AG09309 (cell line): Measurements from ENCODE around the gene APOA1.

Experiments used
- DNase-seq: peaks from one replicate; pipeline ENCODE4 v3.0.0-alpha.2; 2010; ENCODE audit warnings: low read depth
- H3K4me3 ChIP-seq: 2 replicates; pipeline ENCODE4 v1.5.1; 2011; ENCODE audit warnings: mild to moderate bottlenecking, low read depth, low read length, moderate library complexity; ENCODE audit not compliant: control insufficient read depth
- TF ChIP-seq, protein P1 (sequence below): IDR thresholded peaks from 2 replicates; pipeline ENCODE4 v1.5.1; 2011; ENCODE audit warnings: mild to moderate bottlenecking, low read depth, low read length, inconsistent platforms; ENCODE audit not compliant: insufficient read depth, control insufficient read depth; ENCODE audit errors: missing control alignments

Gene APOA1

DNA sequence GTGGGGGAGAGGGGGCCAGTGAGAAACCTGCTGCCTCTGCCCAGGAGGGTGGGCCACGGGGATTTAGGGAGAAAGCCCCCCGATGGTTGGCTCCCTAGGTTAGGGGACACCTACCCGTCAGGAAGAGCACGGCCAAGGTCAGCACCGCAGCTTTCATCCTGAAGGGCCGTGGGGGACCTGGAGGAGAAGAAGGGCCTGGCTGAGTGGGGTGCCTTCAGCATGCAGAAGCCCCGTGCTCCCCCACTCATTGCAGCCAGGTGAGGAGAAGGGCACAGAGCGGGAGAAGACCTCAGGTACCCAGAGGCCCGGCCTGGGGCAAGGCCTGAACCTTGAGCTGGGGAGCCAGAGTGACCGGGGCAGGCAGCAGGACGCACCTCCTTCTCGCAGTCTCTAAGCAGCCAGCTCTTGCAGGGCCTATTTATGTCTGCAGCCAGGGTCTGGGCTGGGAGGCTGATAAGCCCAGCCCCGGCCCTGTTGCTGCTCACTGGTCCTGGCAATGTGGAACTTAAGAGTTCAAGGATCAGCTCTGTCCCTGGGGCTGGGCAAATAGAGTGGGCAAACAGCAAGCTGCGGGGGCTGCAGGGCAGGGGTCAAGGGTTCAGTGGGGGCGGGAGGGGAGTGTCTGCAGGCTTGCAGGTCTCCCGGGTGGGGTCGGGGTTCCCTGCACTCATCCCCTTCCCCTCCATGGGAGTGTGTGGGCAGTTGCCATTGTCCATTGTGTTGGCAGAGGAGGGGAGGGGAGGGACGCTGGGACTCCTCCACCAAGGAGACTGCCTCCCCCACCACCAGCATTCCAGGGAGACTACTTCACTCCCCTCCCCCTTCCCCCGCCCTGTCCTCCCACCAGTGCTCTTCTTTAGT lies at the start of gene APOA1:
Gene APOA1 (minus strand): TSS at position 392 of the 861 bp plus-strand sequence. CDS start 235 bp downstream, at position 157.
- TF ChIP-seq, protein P1, sequence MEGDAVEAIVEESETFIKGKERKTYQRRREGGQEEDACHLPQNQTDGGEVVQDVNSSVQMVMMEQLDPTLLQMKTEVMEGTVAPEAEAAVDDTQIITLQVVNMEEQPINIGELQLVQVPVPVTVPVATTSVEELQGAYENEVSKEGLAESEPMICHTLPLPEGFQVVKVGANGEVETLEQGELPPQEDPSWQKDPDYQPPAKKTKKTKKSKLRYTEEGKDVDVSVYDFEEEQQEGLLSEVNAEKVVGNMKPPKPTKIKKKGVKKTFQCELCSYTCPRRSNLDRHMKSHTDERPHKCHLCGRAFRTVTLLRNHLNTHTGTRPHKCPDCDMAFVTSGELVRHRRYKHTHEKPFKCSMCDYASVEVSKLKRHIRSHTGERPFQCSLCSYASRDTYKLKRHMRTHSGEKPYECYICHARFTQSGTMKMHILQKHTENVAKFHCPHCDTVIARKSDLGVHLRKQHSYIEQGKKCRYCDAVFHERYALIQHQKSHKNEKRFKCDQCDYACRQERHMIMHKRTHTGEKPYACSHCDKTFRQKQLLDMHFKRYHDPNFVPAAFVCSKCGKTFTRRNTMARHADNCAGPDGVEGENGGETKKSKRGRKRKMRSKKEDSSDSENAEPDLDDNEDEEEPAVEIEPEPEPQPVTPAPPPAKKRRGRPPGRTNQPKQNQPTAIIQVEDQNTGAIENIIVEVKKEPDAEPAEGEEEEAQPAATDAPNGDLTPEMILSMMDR = no peak
- no peak for DNase-seq
- H3K4me3 ChIP-seq = no peak within 1 kb of the TSS

DNA sequence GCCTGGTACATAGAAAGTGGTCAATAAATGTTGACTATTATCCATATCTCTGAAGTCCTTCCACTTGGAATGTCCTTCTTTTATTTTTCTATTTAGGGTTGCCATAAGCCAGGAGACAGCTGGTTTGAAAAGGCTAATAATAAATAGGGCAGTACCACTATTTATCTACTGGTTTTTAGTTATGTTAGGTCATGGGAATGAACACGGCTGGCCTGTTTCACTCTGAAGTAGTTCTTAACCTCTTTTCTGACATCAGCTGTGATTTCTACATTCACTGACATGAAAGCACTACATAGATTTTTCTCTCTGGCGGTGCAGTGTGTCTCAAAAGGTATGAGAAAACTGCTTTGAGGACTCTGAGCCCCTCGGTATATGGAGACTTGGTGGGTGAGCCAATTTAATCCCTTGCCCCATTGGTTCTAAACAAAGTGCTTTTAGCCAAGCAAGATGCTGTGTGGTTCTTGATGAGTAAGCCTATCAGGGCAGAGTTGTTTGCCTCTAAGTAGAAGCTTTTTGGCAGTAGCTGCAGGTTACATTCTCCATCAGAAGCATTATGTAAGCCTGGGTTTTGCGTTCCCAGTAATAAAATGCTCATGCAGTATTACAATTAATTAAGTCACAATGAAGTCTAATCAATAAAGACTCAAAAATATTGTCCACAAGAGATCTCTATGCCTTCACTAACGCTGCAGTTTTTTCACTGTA lies 48.7 kb upstream of the APOA1 start:
- no peak overlapping the region for H3K4me3 ChIP-seq
- no peak for DNase-seq
- TF ChIP-seq, protein P1 = no peak

DNA sequence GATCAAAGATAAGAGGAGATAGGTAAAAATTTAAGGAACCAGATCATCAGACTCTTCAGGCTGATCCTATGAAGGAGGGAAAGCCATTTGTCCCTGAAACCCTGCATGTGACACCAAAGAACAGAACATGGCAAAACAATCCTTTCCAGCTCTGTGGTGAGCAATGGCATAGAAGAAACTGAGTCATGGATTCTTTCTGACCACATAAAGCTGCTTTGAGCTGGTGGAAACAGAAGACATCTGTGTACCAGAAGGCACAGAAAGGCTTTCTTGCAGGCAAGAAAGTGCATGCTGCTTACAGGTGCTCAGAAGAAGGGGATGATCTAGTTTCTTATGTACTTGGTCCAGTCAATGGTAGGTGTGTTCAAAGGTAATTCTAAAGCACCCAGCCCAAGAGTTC lies 45.0 kb upstream of the APOA1 start:
- no peak overlapping the region for H3K4me3 ChIP-seq
- TF ChIP-seq, protein P1 = no peak
- peak; percentile 66 for DNase-seq

DNA sequence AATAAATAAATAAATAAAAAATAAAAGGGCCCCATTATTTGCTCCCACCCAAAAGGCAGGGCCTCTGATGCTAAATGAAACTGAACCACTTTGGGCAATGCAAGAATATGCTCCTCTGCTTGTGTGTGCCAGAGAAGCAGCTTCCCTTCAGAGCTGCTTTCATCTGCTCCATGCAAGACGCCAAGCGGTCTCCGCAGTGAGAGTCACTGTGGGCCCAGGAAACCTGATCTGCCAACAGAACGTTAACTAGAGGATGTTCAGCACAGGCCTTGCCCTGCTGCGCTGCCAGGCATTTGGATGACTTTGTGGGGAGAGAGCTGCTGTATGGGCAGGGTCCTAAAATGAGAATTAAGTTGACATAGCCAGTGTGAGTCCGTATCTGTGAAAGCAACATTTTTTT lies 43.7 kb upstream of the APOA1 start:
- H3K4me3 ChIP-seq = no peak overlapping the region

DNA sequence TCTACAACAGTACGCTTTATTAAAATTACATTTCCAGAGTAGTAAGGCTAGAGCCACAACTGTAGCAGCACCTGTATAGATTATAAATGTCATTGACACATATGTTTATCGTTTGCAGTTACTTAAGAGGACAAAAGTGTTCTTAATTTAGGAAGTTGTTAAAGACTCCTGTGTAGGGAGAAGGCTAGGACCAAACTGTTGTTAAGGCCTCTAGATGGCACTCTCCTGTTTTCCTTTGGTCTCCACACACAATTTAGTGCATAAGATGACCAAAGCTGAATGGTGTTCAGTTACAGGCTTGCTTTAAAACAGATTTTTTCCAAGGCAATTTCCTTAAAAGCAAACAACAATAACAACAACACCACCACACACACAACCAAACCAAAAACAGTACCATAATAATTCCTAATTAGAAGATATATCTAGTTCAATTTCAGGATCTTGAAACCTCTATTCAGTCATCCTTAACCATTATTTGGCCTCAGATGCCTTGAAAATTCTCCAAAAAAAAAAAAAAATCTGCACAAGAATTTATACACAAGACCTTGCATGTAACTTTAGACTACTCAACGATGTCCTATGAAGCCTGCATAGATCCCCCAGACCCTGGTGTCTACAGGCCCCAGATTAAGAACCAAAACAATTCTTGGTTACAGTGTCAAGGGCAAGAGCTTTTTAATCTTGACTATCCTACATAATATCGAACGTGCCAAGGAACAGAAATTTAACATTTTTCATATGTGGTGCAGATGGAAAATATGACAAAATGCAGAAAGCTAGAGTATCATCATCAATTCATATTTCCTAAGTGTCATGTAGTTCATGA lies 42.6 kb upstream of the APOA1 start:
- H3K4me3 ChIP-seq = no peak overlapping the region
- DNase-seq = no peak
- TF ChIP-seq, protein P1 = peak; percentile 68

More for the DNA sequence above, 43.7 kb upstream of the APOA1 start:
- TF ChIP-seq, protein P1 = no peak
- DNase-seq = no peak

DNA sequence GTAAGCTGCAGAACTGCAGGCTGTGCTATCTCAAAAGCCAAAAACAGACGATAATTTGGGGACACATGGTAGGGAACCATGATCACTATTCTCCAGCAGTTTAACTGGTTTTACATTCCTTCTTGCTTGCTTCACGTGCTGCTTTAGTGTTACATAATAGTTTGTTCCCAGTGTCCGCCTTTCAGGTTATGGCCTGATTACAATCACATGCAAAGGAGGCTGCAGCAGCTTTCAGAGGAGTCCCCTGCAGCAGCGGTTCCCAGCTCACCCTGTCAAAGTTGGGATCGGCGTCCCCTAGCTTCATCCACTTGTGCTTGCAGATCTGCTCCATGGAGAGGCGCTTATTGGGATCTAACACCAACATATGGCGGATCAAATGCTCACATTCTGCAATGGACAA lies 39.2 kb upstream of the APOA1 start:
- H3K4me3 ChIP-seq = no peak overlapping the region
- TF ChIP-seq, protein P1 = no peak
- no peak for DNase-seq
